ENCODE results near the gene FGF9.

Gene FGF9

DNA sequence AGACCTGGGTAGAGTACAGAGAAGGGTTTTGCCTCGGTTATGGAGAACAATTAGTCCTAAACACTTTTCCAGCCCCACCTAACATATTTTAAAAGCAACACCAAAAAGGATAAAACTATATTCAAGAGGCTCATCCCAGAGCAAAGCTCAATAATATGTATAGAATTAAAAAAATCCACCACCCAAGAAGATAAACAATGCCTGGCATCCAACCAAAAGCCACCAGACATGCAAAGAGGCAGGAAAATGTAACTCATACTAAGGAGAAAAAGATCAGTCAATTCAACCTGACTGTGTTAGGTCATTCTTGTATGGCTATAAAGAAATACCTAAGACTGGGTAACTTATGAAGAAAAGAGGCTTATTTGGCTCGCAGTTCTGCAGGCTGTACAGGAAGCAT lies 39.3 kb downstream of the FGF9 start:
- no peak for DNase-seq

DNA sequence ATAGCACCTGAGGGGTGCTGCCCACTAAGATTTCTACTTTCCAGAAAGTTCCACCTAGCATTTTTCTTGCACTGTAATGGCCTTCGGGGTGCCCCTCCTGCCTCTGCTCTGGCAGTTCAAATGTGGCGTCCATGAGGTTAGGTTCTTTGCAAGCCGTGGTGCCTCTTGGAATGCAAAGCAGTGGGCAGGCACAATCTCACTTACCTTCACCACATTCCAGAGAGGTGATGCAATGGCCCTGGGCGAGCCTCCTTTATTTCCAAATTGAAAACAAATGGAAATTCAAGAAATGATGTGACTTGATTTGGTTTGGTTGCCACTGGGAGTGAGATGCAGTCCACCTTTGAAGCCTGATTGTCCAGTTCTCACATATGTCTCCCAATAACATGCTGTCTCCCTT lies 46.9 kb downstream of the FGF9 start:
- DNase-seq, result no peak

DNA sequence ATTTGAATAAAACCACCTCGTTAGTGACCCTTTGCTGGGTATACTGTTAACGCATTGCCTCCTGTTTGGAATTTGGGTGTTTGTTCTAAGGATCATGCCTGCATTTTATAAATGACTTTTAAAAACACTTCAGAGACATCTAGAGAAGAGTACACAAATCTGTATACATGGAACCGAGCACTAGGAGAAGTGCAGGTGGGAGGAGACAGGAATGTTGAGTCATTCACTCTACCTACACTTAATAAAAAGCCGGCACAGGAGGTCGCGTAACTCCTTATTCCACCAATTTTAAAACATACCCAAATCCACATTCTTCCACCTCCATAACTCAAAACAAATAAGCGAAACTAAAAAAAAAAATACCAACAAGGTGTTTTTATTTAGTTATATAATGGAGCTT lies 48.6 kb downstream of the FGF9 start:
- DNase-seq, result no peak

DNA sequence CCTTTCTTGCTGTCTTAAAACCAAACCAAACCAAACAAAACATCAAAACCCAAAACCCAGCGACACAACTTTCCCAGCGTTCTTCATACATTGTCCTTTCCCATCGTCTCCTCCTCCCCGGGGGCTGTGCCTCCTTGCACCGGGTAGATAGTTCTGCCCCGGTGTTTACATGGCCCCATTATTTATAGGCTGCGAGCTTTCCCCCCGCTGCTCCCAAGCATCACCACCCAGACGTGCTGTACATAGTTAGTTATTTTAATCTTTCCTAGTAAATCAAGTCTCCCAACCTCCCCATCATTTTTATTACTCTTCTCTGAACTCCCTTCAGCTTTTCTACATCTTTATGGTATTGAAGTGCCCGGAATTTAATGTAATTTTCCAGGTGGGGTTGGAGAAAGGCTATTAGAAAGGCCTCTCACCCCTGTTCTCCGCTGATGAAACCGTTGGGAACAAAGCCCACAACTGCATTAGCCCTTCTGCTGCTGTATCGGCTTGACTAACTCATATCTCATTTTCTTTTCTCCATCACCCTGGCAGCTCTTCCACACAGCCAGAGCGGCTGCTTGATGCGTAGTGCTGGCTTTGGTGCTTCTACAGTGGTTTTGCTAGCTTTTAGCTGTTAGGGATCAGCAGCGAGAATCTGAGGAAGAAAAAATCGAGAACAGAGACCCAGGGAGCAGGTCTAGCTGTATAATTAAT lies 53.1 kb downstream of the FGF9 start:
- DNase-seq, result no peak

DNA sequence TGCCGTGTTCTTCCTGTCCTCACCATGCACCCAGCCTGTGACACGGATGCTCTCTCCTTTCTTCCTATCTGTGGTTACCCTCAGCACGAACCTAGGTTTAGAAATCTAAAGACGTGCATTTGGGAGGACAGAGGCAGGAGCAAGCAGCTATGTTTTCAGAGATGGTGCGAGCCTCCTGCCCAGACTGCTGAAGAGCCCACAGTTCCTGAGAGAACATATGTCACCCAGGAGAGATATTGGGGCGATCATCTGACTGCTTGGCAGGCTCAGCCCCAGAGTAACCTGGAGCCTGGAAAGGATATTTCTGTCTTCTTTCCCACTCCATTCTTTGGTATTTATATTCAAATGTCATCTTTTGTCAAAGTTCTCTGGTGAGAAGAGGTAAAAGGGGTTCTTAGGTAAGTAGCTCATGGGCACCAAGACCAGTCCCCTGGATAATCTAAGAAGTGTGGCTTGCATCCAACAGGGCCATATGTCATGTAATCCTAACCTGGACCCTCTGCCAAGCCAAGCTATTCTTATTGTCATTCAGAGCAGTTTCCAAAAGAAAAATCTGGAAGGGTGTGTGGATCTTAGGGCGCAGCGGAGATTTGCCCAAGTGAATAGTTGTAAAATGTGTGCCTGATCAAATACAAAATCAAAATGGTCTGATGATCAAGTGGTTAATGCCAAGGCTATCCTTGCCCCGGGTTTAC lies 59.5 kb downstream of the FGF9 start:
- DNase-seq, result no peak

DNA sequence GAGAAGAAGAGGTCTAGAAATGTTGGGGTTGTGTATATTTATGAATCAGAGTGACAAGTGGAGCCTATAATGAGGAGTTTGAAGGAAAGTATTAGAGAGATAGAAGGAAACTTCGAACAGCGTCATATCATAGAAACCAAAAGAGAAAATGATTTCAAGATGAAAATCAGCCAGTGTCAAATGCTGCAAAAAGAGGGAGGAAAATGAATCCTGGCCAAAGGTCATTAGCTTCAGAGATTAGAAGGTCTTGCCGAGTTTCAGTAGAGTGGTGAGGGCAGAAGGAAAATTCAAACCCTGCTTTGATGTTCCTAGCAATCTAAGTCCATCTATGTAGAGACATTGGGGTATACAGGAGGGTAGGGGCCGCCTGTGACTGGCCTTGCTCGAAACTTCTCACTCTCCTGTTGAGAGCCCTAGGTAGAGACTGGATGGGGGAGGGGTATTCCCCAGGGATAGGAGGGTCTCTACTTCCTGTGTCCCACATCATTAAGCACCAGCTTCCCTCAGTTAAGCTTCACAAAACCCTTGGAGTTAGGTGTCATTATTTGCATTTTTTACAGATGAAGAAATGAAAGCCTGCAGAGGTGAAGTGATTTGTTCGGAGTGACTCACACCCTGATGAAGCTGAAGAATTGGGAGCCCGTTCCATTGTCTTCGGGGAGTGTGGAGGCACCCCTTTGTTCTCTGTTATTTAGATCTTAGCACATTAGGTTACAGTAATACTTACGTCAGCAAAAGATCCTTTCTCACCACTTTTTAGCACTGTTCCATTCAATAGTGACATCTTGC lies 62.8 kb downstream of the FGF9 start:
- no peak for DNase-seq

DNA sequence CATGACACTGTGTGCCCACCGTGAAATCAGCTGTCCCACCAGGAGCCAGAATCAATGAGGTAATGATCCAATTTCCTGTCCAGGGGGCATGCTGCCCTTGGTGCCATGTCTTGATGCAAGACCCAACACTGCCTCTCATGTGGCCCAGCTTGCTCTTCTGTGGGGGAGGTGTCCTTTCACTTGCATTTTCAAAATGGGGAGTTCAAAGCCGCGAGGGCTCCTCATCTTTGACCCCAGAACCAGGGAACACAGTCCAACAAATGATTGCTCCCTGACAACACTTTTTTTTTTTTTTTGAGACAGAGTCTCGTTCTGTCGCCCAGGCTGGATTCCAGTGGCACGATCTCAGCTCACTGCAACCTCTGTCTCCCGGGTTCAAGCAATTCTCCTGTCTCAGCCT lies 64.1 kb downstream of the FGF9 start:
- DNase-seq, result no peak

DNA sequence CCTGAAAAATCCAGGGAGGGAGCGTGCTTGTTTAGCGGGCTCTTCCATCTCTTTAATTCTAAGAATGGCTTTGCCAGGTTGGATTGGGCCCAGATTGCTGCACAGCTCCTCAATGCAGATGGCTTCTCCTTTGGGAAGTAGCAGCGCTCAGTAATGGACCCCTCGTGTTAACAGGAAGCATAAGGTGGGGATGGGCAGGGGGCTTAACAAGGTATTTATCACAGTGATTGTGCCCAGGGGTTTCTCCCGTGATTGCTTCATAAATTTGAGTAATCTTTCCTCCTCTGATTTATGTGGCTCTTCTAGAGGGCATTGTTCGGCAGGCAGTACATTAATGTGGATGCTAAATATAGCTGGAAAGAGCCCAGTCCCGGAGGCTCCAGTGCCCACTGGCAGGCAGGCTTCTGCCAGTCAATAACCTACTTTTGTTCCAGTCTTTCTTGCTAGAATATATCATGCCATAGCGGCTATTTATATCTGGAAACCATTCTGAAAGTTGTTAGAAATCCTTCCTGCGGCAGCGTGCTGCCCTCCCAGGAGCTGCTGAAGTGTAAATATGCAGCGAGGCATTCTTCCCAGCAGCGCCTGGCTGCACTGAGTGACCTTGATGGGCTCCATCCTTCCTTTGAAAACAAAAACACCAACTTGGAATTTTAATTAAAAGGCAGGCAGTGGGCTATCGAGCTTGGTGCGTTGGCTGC lies 65.0 kb downstream of the FGF9 start:
- peak; percentile 3 for DNase-seq

DNA sequence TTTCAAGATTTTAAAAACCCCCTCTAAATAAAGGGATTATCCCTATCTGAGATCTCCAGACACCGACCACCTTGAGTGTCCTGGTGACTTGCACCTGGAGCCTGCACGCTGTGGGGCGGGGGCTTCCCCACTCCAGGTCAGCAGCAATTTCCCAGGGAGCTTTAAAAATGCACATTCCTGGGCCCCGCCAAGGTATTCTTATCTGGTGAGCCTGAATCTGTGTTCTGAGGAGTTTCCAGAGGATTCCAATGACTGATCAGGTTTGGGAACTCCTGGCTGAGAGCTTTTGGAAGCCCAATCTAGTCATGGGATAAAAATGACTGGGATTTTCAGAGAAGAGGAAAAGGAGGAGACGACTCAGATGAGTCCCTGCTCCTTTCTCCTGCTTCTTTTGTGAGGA lies 66.1 kb downstream of the FGF9 start:
- no peak for DNase-seq

DNA sequence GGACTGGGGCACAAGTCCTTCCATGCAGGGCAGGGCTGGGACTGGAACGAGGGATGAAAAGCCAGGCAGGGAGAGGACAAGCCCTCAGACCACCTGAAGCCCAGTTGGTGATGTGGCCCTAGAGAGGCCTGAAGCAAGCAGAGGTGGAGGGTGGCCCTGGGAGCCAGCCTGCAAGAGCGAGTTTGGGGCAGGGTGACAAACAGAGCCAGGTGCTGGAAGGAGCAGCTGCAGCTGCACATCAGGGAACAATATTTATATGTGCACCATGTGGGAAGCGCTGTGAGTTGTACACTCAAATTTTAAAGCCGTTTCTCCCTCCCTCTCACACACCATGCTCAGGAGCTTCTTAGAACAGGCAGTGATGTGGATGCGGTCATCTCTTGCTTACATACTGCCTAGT lies 67.8 kb downstream of the FGF9 start:
- no peak for DNase-seq

DNA sequence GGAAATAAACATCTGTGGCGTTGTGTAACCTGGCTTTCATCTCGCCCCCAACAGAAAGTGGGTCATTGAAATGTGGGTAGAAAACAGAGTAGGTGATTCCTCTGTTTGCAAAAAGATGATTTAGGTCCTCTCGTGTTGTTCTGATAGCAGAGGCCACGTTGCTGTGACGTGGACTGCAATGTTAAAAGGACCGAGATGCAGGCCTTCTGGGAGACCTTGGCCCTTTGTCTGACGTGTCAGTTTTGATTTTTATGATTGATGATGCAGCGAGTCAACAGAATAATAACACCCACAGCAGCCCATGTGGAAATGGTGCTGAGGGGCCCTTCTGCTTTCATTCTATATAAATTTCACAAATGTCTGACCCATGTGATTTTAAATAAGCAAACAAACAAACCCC lies 68.9 kb downstream of the FGF9 start:
- no peak for DNase-seq

DNA sequence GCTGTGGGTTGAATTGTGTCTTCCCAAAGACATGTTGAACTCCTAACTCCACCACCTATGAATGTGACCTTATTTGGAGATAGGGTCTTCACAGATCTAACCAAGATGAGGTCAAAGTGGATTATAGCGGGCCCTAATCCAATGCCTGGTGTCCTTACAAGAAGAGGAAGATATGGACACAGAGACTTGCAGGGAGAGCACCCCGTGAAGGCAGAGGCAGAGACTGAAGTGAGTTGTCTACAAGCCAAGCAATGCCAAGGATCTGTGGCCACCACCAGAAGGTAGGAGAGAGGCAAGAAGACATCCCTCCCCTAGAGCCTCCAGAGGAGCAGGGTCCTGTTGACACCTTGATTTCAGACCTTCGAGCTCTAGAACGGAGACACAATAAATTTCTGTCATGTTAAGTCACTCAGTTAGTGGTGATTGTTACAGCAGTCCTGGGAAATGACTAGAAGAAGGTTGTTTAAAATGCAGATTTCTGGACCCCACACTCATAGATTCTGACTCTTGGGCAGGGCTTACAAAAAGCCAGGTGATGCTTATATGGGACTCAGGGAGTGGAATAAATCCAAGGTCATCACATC lies 70.6 kb downstream of the FGF9 start:
- no peak for DNase-seq

DNA sequence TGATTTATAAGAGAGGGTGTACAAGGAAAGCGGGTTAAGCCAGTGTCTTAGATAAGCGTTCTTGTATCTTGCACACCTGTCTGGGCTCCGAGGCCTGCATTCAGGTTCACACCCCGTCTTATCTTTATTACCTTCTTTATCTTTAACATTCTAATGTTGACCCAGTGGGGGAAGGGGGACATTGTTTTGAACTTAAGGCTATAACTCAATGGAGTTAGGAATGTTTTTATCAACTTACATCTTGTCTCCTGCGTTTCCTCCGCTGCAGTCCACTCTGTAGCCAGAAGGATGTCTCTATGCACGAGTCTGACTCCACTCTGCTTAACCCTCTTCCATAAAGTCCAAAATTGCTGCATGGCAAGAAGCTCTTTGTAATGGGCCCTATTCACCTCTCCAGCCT lies 71.2 kb downstream of the FGF9 start:
- no peak for DNase-seq

DNA sequence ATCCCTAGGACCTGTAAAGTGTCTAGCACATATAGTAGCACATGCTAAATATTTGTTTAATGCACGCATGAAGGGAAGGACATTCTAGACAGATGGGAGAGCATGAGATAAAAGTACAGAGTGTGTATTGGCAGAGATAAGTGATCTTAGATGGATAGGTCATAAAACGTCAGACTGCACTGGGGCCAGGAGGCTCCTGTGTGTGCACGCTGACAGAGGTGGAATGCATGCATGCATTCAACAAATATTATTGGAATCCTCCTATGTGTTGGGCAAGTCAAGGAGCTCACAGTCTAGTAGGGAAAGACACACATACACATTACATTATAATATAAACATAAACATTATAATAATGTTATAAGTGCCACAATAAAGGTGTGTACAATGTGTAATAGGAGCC lies 73.3 kb downstream of the FGF9 start:
- no peak for DNase-seq

DNA sequence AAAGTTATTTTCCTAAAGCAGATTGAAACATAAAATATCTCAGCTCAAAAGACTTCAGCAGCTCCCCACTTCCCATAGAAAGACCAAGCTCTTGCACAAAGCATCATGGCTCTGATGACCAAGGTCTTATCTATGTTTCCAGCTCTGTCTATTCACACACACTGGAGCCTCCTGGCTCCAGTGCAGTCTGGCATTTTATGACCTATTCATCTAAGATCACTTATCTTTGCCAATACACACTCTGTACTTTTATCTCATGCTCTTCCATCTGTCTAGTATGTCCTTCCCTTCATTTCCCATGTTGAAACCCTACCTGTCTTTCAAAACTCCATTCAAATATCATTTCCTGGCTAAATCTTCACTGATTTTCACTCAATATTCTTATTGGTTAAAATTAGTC lies 74.4 kb downstream of the FGF9 start:
- DNase-seq, result no peak

DNA sequence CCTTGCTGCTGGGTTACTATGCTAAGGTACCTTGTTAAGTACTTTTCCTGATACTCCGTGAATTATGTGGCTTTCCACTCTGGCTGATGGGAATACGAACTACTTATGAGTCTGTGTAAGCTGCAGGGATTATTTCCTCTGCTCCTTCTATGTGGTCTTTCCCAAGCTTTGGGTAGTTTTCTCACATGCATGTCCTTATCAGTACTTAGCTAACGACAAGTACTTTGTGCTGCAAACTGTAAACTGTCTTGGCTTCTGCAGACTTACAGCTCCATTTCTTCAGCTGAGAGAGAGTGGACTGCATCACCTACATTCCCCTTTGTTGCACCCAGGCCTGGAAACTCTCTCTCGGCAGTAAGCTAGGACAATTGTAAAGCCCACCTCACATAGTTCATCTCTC lies 76.6 kb downstream of the FGF9 start:
- no peak for DNase-seq

DNA sequence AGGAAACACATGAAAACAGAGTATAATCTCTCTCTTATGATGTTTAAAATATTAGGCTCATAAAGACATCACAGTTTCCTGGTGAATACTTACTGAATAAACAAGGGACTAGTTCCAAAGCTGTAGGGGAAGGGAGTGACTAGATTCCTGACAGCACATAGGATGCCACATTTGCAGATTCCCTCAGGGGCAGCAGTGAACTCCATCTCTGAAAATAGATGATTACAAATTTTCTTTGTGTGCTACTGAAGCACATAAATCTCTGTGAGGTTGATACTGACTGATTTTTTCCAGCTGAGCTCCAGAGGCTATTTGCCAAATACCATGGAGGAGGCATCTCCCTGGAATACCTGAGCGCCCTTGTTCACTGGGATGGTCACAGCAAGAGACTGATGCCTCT lies 77.3 kb downstream of the FGF9 start:
- DNase-seq, result peak; percentile 16

DNA sequence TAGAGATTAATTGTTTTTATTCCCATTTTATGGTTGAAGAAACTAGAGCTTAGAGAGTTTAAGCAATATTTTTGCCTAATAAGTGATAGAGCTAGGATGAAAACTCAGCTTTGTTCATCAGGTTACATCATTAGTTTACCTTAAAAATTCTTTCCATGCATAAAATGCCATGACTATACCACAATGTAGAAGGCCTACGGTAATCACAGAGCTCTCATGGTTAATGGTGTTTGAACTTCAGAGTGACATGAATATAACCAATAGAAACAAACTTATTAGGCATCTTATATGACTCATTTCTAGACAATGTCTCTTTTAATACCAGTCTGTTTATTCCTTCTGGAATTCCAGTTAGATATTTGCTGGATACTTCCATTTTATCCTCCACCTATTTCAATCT lies 78.5 kb downstream of the FGF9 start:
- DNase-seq, result peak; percentile 66

DNA sequence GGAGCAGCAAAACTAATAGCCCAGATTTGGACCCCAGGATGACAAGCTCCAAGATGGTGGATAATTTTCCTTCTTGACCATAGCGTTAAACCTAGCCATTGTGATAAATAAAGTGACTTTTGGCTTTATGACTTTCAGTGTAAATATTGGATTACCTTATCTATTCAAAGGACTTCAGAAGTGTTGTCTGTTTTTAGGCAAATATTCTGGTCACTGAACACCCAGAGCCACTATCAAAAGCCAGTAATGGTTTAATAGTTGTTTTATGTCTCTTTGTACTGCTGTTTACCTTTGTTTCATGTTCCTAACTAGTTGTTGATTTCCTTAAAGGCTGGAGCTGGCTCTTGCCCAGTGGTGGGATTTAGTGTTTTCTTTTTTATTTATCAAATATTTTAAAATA lies 81.6 kb downstream of the FGF9 start:
- no peak for DNase-seq

DNA sequence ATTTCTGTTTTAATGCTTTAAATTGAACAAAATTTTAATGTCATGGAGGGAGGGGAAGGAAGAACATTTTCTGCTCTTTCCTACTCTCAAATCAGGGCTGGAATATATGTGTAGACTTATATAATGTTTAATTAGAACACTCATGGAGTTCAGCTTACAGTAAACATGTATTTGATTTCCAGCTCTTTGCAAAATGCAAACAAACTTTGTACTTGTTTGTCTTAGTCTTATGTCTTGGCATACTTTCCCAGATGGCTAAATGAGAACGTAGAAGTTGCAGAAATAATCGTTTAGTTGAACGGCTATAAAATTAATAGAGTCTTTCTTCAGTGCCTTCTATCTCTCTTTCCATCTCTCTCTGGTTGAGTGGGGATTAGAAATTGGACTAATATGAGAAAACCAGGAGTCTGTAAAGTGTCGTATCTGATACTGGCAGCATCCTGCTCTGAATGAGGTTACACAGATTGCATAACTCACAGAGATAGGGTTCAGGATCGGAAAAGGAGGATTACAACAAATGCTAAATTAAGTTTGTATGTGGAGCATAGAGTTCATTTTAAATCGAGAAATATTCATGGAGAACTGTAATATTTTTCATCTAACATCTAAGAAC lies 82.3 kb downstream of the FGF9 start:
- DNase-seq, result no peak

Data from fibroblast of skin of back (primary cell).